Panc1 (cell line): ENCODE data around the gene SLC15A1.

Source experiments
- POLR2AphosphoS5 ChIP-seq: IDR thresholded peaks from 2 replicates; pipeline ENCODE4 v1.6.1; 2012; ENCODE audit warnings: mild to moderate bottlenecking, low read depth, low read length, moderate library complexity
- TF ChIP-seq, protein P1 (sequence below): fragments of 450-650 bp; IDR thresholded peaks from 2 replicates; pipeline ENCODE4 v1.5.1; 2017; ENCODE audit warnings: mild to moderate bottlenecking
- TF ChIP-seq, protein P2 (sequence below), 2 experiments: IDR thresholded peaks; 2 replicates each; pipeline ENCODE4 v1.6.1; 2011 to 2012; ENCODE audit warnings: low read depth in 2 of 2, control low read depth in 1 of 2, low read length in 1 of 2, mild to moderate bottlenecking in 1 of 2, moderate library complexity in 1 of 2; ENCODE audit not compliant: insufficient read depth in 1 of 2

DNA sequence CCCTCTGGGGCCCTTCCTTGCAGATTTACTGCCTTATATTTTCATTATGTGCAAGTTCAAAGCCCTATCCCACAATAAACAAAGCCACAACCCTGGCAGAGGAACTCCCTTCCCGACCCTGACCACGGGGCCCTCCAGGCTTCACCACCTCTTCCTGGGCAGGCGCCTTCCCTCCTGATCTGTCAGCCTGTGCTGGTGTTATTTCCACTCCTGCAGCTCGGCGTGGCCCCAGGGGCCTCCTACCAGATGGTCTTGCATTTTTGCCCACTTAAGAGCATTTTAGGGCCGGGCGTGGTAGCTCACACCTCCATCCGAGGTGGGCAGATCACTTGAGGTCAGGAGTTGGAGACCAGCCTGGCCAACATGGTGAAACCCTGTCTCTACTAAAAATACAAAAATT is 22.8 kb downstream of the SLC15A1 start:
- TF ChIP-seq, protein P1, sequence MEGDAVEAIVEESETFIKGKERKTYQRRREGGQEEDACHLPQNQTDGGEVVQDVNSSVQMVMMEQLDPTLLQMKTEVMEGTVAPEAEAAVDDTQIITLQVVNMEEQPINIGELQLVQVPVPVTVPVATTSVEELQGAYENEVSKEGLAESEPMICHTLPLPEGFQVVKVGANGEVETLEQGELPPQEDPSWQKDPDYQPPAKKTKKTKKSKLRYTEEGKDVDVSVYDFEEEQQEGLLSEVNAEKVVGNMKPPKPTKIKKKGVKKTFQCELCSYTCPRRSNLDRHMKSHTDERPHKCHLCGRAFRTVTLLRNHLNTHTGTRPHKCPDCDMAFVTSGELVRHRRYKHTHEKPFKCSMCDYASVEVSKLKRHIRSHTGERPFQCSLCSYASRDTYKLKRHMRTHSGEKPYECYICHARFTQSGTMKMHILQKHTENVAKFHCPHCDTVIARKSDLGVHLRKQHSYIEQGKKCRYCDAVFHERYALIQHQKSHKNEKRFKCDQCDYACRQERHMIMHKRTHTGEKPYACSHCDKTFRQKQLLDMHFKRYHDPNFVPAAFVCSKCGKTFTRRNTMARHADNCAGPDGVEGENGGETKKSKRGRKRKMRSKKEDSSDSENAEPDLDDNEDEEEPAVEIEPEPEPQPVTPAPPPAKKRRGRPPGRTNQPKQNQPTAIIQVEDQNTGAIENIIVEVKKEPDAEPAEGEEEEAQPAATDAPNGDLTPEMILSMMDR: no peak
- TF ChIP-seq POLR2AphosphoS5: no peak
- TF ChIP-seq, protein P2, sequence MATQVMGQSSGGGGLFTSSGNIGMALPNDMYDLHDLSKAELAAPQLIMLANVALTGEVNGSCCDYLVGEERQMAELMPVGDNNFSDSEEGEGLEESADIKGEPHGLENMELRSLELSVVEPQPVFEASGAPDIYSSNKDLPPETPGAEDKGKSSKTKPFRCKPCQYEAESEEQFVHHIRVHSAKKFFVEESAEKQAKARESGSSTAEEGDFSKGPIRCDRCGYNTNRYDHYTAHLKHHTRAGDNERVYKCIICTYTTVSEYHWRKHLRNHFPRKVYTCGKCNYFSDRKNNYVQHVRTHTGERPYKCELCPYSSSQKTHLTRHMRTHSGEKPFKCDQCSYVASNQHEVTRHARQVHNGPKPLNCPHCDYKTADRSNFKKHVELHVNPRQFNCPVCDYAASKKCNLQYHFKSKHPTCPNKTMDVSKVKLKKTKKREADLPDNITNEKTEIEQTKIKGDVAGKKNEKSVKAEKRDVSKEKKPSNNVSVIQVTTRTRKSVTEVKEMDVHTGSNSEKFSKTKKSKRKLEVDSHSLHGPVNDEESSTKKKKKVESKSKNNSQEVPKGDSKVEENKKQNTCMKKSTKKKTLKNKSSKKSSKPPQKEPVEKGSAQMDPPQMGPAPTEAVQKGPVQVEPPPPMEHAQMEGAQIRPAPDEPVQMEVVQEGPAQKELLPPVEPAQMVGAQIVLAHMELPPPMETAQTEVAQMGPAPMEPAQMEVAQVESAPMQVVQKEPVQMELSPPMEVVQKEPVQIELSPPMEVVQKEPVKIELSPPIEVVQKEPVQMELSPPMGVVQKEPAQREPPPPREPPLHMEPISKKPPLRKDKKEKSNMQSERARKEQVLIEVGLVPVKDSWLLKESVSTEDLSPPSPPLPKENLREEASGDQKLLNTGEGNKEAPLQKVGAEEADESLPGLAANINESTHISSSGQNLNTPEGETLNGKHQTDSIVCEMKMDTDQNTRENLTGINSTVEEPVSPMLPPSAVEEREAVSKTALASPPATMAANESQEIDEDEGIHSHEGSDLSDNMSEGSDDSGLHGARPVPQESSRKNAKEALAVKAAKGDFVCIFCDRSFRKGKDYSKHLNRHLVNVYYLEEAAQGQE (IDR thresholded peaks at IDR 0.05; ENCODE audit: insufficient read depth in 1 of 2, low read depth in 2 of 2, low read length in 1 of 2): no peak
